A549 (cell line): ENCODE data around the gene LGR6. TPM values are rescaled to one million over a fixed set of nuclear protein-coding genes. Genes with fewer than 3 reads are reported as not detected.

Source experiments
- ATAC-seq, 2 experiments: fragments of 200-7000 bp in 1 of 2; fragments of >200 bp in 1 of 2; cut with Nextera tagmentation in 1 of 2; cut with Tn5 transposase in 1 of 2; 3 replicates each; pipeline versions ENCODE4 v1.8.0 to v1.9.1; 2018 to 2020; ENCODE audit warnings: mild to moderate bottlenecking in 1 of 2, moderate library complexity in 1 of 2
- CTCF ChIA-PET: fragments of 300-600 bp; sonication (Branson Sonifier 250); formaldehyde crosslinking; extraction: SDS; loops from one replicate; lab custom pipeline; 2021; ENCODE audit warnings: antibody characterized with exemption, inconsistent platforms; lab: Yijun Ruan, JAX
- POLR2A ChIA-PET: fragments of 350-600 bp; formaldehyde crosslinking; extraction: SDS; loops from one replicate; lab custom pipeline; 2021; ENCODE audit warnings: antibody characterized with exemption, inconsistent platforms; lab: Yijun Ruan, JAX
- DNase-seq, 2 experiments: peaks; one replicate each; pipeline versions ENCODE4 v3.0.0 to v3.0.0-alpha.2; 2011 to 2016; ENCODE audit warnings: low read depth in 1 of 2, low spot score in 1 of 2
- FAIRE-seq: peaks from 2 replicates; lab custom pipeline; 2011; peaks lifted over from hg19 to GRCh38; lab: Jason Lieb, UNC
- H3K27ac ChIP-seq, 2 experiments: fragments of >200 bp; sonication (Bioruptor Twin); formaldehyde crosslinking; 3 replicates each; pipeline ENCODE4 v1.5.1; 2016 to 2017
- H3K4me1 ChIP-seq: fragments of >200 bp; sonication (Bioruptor Twin); formaldehyde crosslinking; 3 replicates; pipeline ENCODE4 v1.6.1; 2016
- H3K4me2 ChIP-seq: fragments of >200 bp; sonication (Bioruptor Twin); formaldehyde crosslinking; 3 replicates; pipeline ENCODE4 v1.6.1; 2016
- H3K4me3 ChIP-seq: fragments of >200 bp; sonication (Bioruptor Twin); formaldehyde crosslinking; 3 replicates; pipeline ENCODE4 v1.5.1; 2016
- H3K9me3 ChIP-seq: fragments of >200 bp; sonication (Bioruptor Twin); formaldehyde crosslinking; 3 replicates; pipeline ENCODE4 v1.6.1; 2016
- BCL3 ChIP-seq: fragments of >200 bp; sonication (Bioruptor Twin); formaldehyde crosslinking; IDR thresholded peaks from 3 replicates; pipeline ENCODE4 v1.6.1; 2016
- BHLHE40 ChIP-seq: IDR thresholded peaks from 2 replicates; pipeline ENCODE4 v1.6.1; 2012; ENCODE audit warnings: low read depth, low read length, inconsistent platforms
- CBX8 ChIP-seq: fragments of 200-600 bp; sonication (generic); IDR thresholded peaks from 2 replicates; pipeline ENCODE4 v1.6.1; 2016
- EHMT2 ChIP-seq: fragments of 200-600 bp; sonication (generic); IDR thresholded peaks from 2 replicates; pipeline ENCODE4 v1.6.1; 2016; ENCODE audit warnings: antibody characterized with exemption, low read depth, mild to moderate bottlenecking, moderate library complexity
- FOSB ChIP-seq: fragments of 250-450 bp; sonication (Bioruptor Pico); IDR thresholded peaks from 2 replicates; pipeline ENCODE4 v1.5.0; 2020; ENCODE audit warnings: mild to moderate bottlenecking, moderate library complexity
- GATA3 ChIP-seq: IDR thresholded peaks from 2 replicates; pipeline ENCODE4 v1.6.1; 2012; ENCODE audit warnings: borderline replicate concordance
- HES2 ChIP-seq: fragments of >200 bp; sonication (Bioruptor Twin); formaldehyde crosslinking; IDR thresholded peaks from 2 replicates; pipeline ENCODE4 v1.6.1; 2016
- JUN ChIP-seq, 2 experiments: fragments of >200 bp; sonication (Bioruptor Twin); formaldehyde crosslinking; IDR thresholded peaks; 2 replicates in 1 of 2; 3 replicates in 1 of 2; pipeline ENCODE4 v1.6.1; 2016 to 2017
- MYC ChIP-seq: IDR thresholded peaks from 2 replicates; pipeline ENCODE4 v1.6.1; 2012; ENCODE audit warnings: mild to moderate bottlenecking, inconsistent platforms, low read length, improper control_type of control experiment, borderline replicate concordance
- NFE2L2 ChIP-seq: fragments of 150-350 bp; conservative IDR thresholded peaks from 2 replicates; pipeline ENCODE4 v1.6.1; 2014; ENCODE audit warnings: low read length
- POLR2AphosphoS2 ChIP-seq: conservative IDR thresholded peaks from 2 replicates; pipeline ENCODE4 v1.6.1; 2012; ENCODE audit warnings: low read length, improper control_type of control experiment, inconsistent platforms
- RAD21 ChIP-seq, 2 experiments: fragments of >200 bp in 1 of 2; sonication (Bioruptor Twin) in 1 of 2; formaldehyde crosslinking in 1 of 2; IDR thresholded peaks in 1 of 2; conservative IDR thresholded peaks in 1 of 2; 2 replicates in 1 of 2; 3 replicates in 1 of 2; pipeline ENCODE4 v1.6.1; 2012 to 2018; ENCODE audit warnings: inconsistent platforms in 1 of 2
- RCOR1 ChIP-seq: fragments of 150-350 bp; IDR thresholded peaks from 2 replicates; pipeline ENCODE4 v1.6.1; 2014; ENCODE audit warnings: antibody characterized with exemption, low read length, low read depth
- REST ChIP-seq: fragments of 200-600 bp; sonication (generic); IDR thresholded peaks from 2 replicates; pipeline ENCODE4 v1.6.1; 2016; ENCODE audit warnings: antibody characterized with exemption, mild to moderate bottlenecking, moderate library complexity
- USF2 ChIP-seq: fragments of 450-650 bp; IDR thresholded peaks from 2 replicates; pipeline ENCODE4 v1.6.1; 2014; ENCODE audit warnings: antibody characterized with exemption
- ZFP36 ChIP-seq: fragments of 450-650 bp; IDR thresholded peaks from 2 replicates; pipeline ENCODE4 v1.6.1; 2014; ENCODE audit warnings: borderline replicate concordance; ENCODE audit not compliant: partially characterized antibody
- ZSCAN20 ChIP-seq: fragments of 250-450 bp; sonication (Bioruptor Pico); IDR thresholded peaks from 2 replicates; pipeline ENCODE4 v1.8.0; 2022; ENCODE audit warnings: mild to moderate bottlenecking, moderate library complexity
- WGBS: methylation state at CpG from one replicate; pipeline ENCODE4 v1.1.6; 2017; ENCODE audit errors: missing lambda C conversion rate; 5-methylcytosine and 5-hydroxymethylcytosine counted together
- polyA plus RNA-seq, 4 experiments: library from polyadenylated mRNA; depleted of rRNA in 3 of 4; stranded (reverse); fragments of >200 nt; fragmentation: RNase III in 1 of 4; extraction: RNeasy Plus Mini Kit Qiagen cat#74134 plus additional on column Dnase treatment in 1 of 4; gene quantifications; 2 replicates in 3 of 4; 3 replicates in 1 of 4; pipeline ENCODE4 v1.2.3, GENCODE V29; 2011 to 2017

LGR6 gene
- polyA plus RNA-seq, 2 of the 4 experiments (the other 2 are of a cell fraction) = 0.84 to 1.1 TPM

GRCh38 chr1:202241376-202242079, 47.9 kb downstream of the LGR6 start:
- ATAC-seq = no peak
- no peak for DNase-seq
- ChIA-PET CTCF (interaction anchor here (0.8 to 8.2 kb wide), 7 partner anchors 22 to 73 kb away, joined by 4 to 70 read pairs (median 4); partner anchors contain the start of gene LGR6), POLR2A (no interaction called here)
- Histone ChIP-seq H3K4me2 (no peak overlapping the region), H3K9me3 (no peaks in the 10 kb centered on the region), H3K4me1 (peaks cover 17% of the 10 kb centered on the region), H3K4me3 (no peak overlapping the region), H3K27ac (peak overlapping the region in 1 of 2 experiments; percentile 29; a peak in 1 of 6 replicates)
- TF ChIP-seq GATA3 (no peak), RCOR1 (no peak), JUN (IDR thresholded peaks at IDR 0.05) (no peak), REST (no peak), USF2 (no peak), BHLHE40 (no peak), MYC (no peak), FOSB (CRISPR knock-in tag) (no peak), HES2 (no peak)
- FAIRE-seq = no peak
- 82% methylated on average over 6 of the region's 6 CpGs for WGBS

GRCh38 chr1:202242080-202242419, 48.5 kb downstream of the LGR6 start:
- Histone ChIP-seq H3K4me1 (peaks cover 11% of the 10 kb centered on the region), H3K27ac (no peak overlapping the region), H3K4me2 (no peak overlapping the region), H3K9me3 (no peaks in the 10 kb centered on the region), H3K4me3 (no peak overlapping the region)
- ChIA-PET CTCF (interaction anchor here (0.8 to 8.2 kb wide), 5 partner anchors 21 to 73 kb away, joined by 4 to 70 read pairs (median 5); no protein-coding TSS in a partner anchor), POLR2A (no interaction called here)
- FAIRE-seq (no peak), ATAC-seq (no peak), DNase-seq (no peak)
- 59% methylated on average over 2 of the region's 2 CpGs for WGBS
- TF ChIP-seq EHMT2 = no peak
- TF ChIP-seq GATA3 = no peak
- no peak for TF ChIP-seq ZSCAN20 (CRISPR knock-in tag)
- no peak for TF ChIP-seq HES2
- no peak for TF ChIP-seq NFE2L2
- TF ChIP-seq BCL3 = no peak
- no peak for TF ChIP-seq RAD21 (conservative IDR thresholded peaks at IDR 0.05 in 1 of 2, IDR thresholded peaks at IDR 0.05 in 1 of 2)
- no peak for TF ChIP-seq ZFP36
- TF ChIP-seq POLR2AphosphoS2 = no peak
- no peak for TF ChIP-seq JUN (IDR thresholded peaks at IDR 0.05)
- TF ChIP-seq CBX8 = no peak
- no peak for TF ChIP-seq BHLHE40
